Kidney epithelial cell (primary cell): Measurements from ENCODE around the gene UBE3B. TPM values are rescaled to one million over a fixed set of nuclear protein-coding genes. Genes with fewer than 3 reads are reported as not detected.

Experiments
- DNase-seq: peaks from one replicate; pipeline ENCODE4 v3.0.0-alpha.2; 2010; ENCODE audit warnings: low read depth
- H3K27me3 ChIP-seq: 2 replicates; pipeline ENCODE4 v1.6.0; 2011; ENCODE audit warnings: low read length; ENCODE audit not compliant: control insufficient read depth, insufficient read depth
- H3K36me3 ChIP-seq: 2 replicates; pipeline ENCODE4 v1.5.1; 2011; ENCODE audit warnings: low read length; ENCODE audit not compliant: control insufficient read depth, insufficient read depth
- H3K4me3 ChIP-seq: 2 replicates; pipeline ENCODE4 v1.5.1; 2011; ENCODE audit warnings: low read depth, mild to moderate bottlenecking, control low read depth, low read length
- total RNA-seq: library from RNA; depleted of rRNA; stranded (reverse); fragments of >200 nt; gene quantifications from 2 replicates; pipeline ENCODE4 v1.2.3, GENCODE V29; 2015
- TF ChIP-seq, protein P1 (sequence below): IDR thresholded peaks from 2 replicates; pipeline ENCODE4 v1.5.1; 2011; ENCODE audit warnings: mild to moderate bottlenecking, moderate library complexity, low read length, control low read depth, inconsistent platforms; ENCODE audit not compliant: insufficient read depth, poor library complexity, severe bottlenecking

The UBE3B gene
- total RNA-seq, 1 donor from 2014 or later: 38.3 TPM

GRCh38 chr12:109555431-109556315 is 78.2 kb downstream of the UBE3B start:
- no peak overlapping the region for H3K4me3 ChIP-seq
- TF ChIP-seq, protein P1, sequence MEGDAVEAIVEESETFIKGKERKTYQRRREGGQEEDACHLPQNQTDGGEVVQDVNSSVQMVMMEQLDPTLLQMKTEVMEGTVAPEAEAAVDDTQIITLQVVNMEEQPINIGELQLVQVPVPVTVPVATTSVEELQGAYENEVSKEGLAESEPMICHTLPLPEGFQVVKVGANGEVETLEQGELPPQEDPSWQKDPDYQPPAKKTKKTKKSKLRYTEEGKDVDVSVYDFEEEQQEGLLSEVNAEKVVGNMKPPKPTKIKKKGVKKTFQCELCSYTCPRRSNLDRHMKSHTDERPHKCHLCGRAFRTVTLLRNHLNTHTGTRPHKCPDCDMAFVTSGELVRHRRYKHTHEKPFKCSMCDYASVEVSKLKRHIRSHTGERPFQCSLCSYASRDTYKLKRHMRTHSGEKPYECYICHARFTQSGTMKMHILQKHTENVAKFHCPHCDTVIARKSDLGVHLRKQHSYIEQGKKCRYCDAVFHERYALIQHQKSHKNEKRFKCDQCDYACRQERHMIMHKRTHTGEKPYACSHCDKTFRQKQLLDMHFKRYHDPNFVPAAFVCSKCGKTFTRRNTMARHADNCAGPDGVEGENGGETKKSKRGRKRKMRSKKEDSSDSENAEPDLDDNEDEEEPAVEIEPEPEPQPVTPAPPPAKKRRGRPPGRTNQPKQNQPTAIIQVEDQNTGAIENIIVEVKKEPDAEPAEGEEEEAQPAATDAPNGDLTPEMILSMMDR: no peak
- peaks cover 27% of the 10 kb centered on the region for H3K27me3 ChIP-seq
- no peak for DNase-seq
- H3K36me3 ChIP-seq: no peaks in the 10 kb centered on the region

DNA sequence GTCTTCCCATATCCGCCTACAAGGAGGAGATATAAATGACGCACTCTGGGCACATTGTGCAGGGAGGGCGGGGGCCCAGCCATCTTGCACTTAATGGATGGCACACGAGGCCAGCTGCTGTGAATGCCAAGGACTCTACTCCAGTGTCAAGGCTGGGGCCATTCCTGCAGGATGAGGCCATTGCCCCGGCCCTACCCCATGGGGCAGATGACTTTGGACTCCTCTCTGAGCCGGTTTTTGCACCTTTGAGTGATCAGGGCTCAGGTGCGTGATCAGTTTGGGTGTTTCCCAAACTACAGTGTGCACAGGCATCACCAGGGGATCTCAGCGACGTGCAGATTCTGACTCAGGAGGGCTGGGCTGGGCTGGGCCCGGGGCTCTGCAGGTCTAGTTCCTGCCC is 79.8 kb downstream of the UBE3B start:
- DNase-seq: no peak
- no peaks in the 10 kb centered on the region for H3K36me3 ChIP-seq
- TF ChIP-seq, protein P1: no peak
- peaks cover 21% of the 10 kb centered on the region for H3K27me3 ChIP-seq
- no peak overlapping the region for H3K4me3 ChIP-seq

- TF ChIP-seq, protein P1: no peak
- no peaks in the 10 kb centered on the region for H3K36me3 ChIP-seq
- no peak for DNase-seq
- peaks cover 21% of the 10 kb centered on the region for H3K27me3 ChIP-seq
- H3K4me3 ChIP-seq: no peak overlapping the region
Observed at GRCh38 chr12:109557805-109558204, 80.4 kb downstream of the UBE3B start.

GRCh38 chr12:109558374-109559199 is 81.2 kb downstream of the UBE3B start:
- H3K4me3 ChIP-seq: no peak overlapping the region
- no peaks in the 10 kb centered on the region for H3K36me3 ChIP-seq
- H3K27me3 ChIP-seq: peaks cover 14% of the 10 kb centered on the region
- TF ChIP-seq, protein P1: no peak
- DNase-seq: no peak

DNA sequence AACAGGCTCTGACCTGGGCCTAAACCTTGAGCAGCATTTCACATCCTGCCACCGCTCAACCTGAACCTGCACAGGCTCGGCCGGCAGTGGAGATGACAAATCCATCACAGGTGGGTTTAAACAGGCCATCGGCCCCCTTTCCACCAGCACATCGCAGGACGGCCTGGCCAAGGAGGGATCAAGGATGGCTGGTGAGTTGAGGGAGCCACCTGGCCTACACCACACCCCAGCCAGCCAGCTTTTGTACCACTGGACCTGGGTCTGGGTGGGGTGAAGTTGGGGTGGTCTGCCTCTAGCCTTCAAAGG is 81.7 kb downstream of the UBE3B start:
- TF ChIP-seq, protein P1: no peak
- no peak for DNase-seq
- H3K4me3 ChIP-seq: no peak overlapping the region
- H3K36me3 ChIP-seq: no peaks in the 10 kb centered on the region
- peaks cover 10% of the 10 kb centered on the region for H3K27me3 ChIP-seq

DNA sequence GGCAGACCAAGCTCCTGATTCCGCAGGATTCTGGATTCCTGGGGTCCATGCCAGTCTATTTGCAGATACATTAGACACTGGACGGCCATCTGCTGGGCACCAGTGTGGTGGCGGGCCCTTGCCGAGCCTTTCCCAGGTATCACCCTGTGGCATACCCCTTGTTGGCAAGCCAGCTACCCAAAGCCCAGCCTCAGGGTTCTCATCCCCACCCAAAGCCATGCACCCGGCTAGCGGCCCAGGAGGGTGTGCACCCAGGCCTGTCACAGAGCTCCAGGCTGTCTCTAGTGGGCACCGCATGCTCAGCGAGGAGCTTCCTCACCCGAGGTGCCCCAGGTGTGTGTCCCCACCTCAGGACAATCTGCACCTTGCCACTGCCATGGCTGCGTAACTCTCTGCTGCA is 82.2 kb downstream of the UBE3B start:
- no peak for DNase-seq
- peaks cover 5% of the 10 kb centered on the region for H3K27me3 ChIP-seq
- H3K36me3 ChIP-seq: no peaks in the 10 kb centered on the region
- TF ChIP-seq, protein P1: no peak
- H3K4me3 ChIP-seq: no peak overlapping the region
